Measurements from ENCODE around the gene REG4. TPM values are rescaled to one million over a fixed set of nuclear protein-coding genes. Genes with fewer than 3 reads are reported as not detected.
A peak's percentile ranks its signal among the peaks of the same experiment; 100 is the strongest.

REG4 gene
- total and polyA plus RNA-seq, 3 donors from 2014 or later = 0.16 to 6.3 (median 1.9) TPM

- no peak for DNase-seq
- H3K36me3 ChIP-seq (ENCODE audit: low read depth, missing control alignments) = no peaks in the 10 kb centered on the region
- WGBS, 2 donors = 89 to 97% methylated on average over 2 of the region's 2 CpGs
- intact Hi-C loops (cut with DNase I; ENCODE audit: low total_unique reads) = no loop called here
- no peak overlapping the region for H3K4me3 ChIP-seq
- TF ChIP-seq CTCF (IDR thresholded peaks at IDR 0.05) (no peak), POLR2A (IDR thresholded peaks at IDR 0.05) (no peak)
- H3K9me3 ChIP-seq = no peaks in the 10 kb centered on the region
- no peaks in the 10 kb centered on the region for H3K27me3 ChIP-seq
- no peak overlapping the region for H3K27ac ChIP-seq
- no peaks in the 10 kb centered on the region for H3K4me1 ChIP-seq
These were observed 811 bp upstream of the REG4 start for GRCh38 chr1:119811985-119812557.

- 1 to 3% methylated on average over 6 of the region's 6 CpGs for WGBS, 2 donors
- no peaks in the 10 kb centered on the region for H3K36me3 ChIP-seq (ENCODE audit: low read depth, missing control alignments)
- TF ChIP-seq POLR2A (IDR thresholded peaks at IDR 0.05) (no peak), CTCF (IDR thresholded peaks at IDR 0.05) (peak; percentile 59 to 79 (median 68))
- H3K4me3 ChIP-seq = no peak overlapping the region
- no peaks in the 10 kb centered on the region for H3K9me3 ChIP-seq
- intact Hi-C loops (cut with DNase I; ENCODE audit: low total_unique reads) = no loop called here
- no peaks in the 10 kb centered on the region for H3K27me3 ChIP-seq
- peak; percentile 84 for DNase-seq
- no peak overlapping the region for H3K27ac ChIP-seq
- no peaks in the 10 kb centered on the region for H3K4me1 ChIP-seq
These were observed 2.2 kb downstream of the REG4 start for GRCh38 chr1:119808972-119809550.

GRCh38 chr1:119808491-119808890 is 2.8 kb downstream of the REG4 start:
- H3K36me3 ChIP-seq (ENCODE audit: low read depth, missing control alignments) = no peaks in the 10 kb centered on the region
- H3K4me3 ChIP-seq = no peak overlapping the region
- WGBS, 2 donors = 47 to 50% methylated on average over 3 of the region's 3 CpGs
- no peaks in the 10 kb centered on the region for H3K4me1 ChIP-seq
- no peak for DNase-seq
- H3K27me3 ChIP-seq = no peaks in the 10 kb centered on the region
- H3K27ac ChIP-seq = no peak overlapping the region
- intact Hi-C loops (cut with DNase I; ENCODE audit: low total_unique reads) = no loop called here
- TF ChIP-seq CTCF (IDR thresholded peaks at IDR 0.05) (no peak), POLR2A (IDR thresholded peaks at IDR 0.05) (no peak)
- no peaks in the 10 kb centered on the region for H3K9me3 ChIP-seq

- WGBS, 2 donors = 68 to 82% methylated on average over 4 of the region's 4 CpGs
- H3K27me3 ChIP-seq = no peaks in the 10 kb centered on the region
- no peak overlapping the region for H3K27ac ChIP-seq
- no peak overlapping the region for H3K4me3 ChIP-seq
- TF ChIP-seq POLR2A (IDR thresholded peaks at IDR 0.05) (no peak), CTCF (IDR thresholded peaks at IDR 0.05) (no peak)
- intact Hi-C loops (cut with DNase I; ENCODE audit: low total_unique reads) = no loop called here
- DNase-seq = no peak
- no peaks in the 10 kb centered on the region for H3K9me3 ChIP-seq
- no peaks in the 10 kb centered on the region for H3K36me3 ChIP-seq (ENCODE audit: low read depth, missing control alignments)
- no peaks in the 10 kb centered on the region for H3K4me1 ChIP-seq
These were observed 4.8 kb downstream of the REG4 start for GRCh38 chr1:119806489-119806888.

GRCh38 chr1:119805746-119806145 is 5.5 kb downstream of the REG4 start:
- intact Hi-C loops (cut with DNase I; ENCODE audit: low total_unique reads) = no loop called here
- H3K27me3 ChIP-seq = no peaks in the 10 kb centered on the region
- no peaks in the 10 kb centered on the region for H3K9me3 ChIP-seq
- no peak for DNase-seq
- H3K4me3 ChIP-seq = no peak overlapping the region
- no peak overlapping the region for H3K27ac ChIP-seq
- WGBS, 2 donors = 95% methylated on average over 13 of the region's 13 CpGs
- TF ChIP-seq POLR2A (IDR thresholded peaks at IDR 0.05) (no peak), CTCF (IDR thresholded peaks at IDR 0.05) (no peak)
- H3K4me1 ChIP-seq = no peaks in the 10 kb centered on the region
- no peaks in the 10 kb centered on the region for H3K36me3 ChIP-seq (ENCODE audit: low read depth, missing control alignments)
